Naive thymus-derived CD4-positive, alpha-beta T cell (primary cell): ENCODE data around the gene TSPAN18. TPM values are rescaled to one million over a fixed set of nuclear protein-coding genes. Genes with fewer than 3 reads are reported as not detected.

Source experiments
- ATAC-seq: fragments of 150-1000 bp; cut with Tn5 transposase; 2 replicates; pipeline ENCODE4 v1.10.0; 2021; ENCODE audit warnings: mild to moderate bottlenecking, moderate library complexity
- CTCF ChIA-PET: fragments of 350-600 bp; sonication (Branson Sonifier 250); formaldehyde crosslinking; loops from one replicate; lab custom pipeline; 2021; ENCODE audit warnings: antibody characterized with exemption; lab: Charles Lee
- POLR2A ChIA-PET: fragments of 350-600 bp; sonication (Branson Sonifier 250); formaldehyde crosslinking; loops from one replicate; lab custom pipeline; 2021; ENCODE audit warnings: antibody characterized with exemption, inconsistent platforms; lab: Charles Lee
- DNase-seq, 9 donors: peaks; one replicate each; pipeline versions ENCODE4 v3.0.0 to v3.0.0-alpha.2; 2020 to 2022; ENCODE audit warnings: mixed read lengths in 1 of 9
- H3K27ac ChIP-seq: one replicate; pipeline ENCODE4 v1.7.0; 2013; ENCODE audit warnings: mild to moderate bottlenecking, low read depth, low read length, moderate library complexity
- H3K27me3 ChIP-seq, 2 donors: one replicate each; pipeline ENCODE4 v1.7.0; 2013; ENCODE audit warnings: low read length in 2 of 2, mild to moderate bottlenecking in 2 of 2, moderate library complexity in 2 of 2; ENCODE audit not compliant: control insufficient read depth in 2 of 2, insufficient read depth in 2 of 2
- H3K36me3 ChIP-seq, 3 experiments: 1 replicate in 2 of 3; 2 replicates in 1 of 3; pipeline ENCODE4 v1.7.0; 2013; ENCODE audit warnings: low read length in 3 of 3, mild to moderate bottlenecking in 3 of 3, moderate library complexity in 1 of 3; ENCODE audit not compliant: insufficient read depth in 3 of 3, control insufficient read depth in 2 of 3
- H3K4me1 ChIP-seq, 2 donors: one replicate each; pipeline ENCODE4 v1.7.0; 2013; ENCODE audit warnings: low read length in 2 of 2, mild to moderate bottlenecking in 2 of 2, moderate library complexity in 1 of 2; ENCODE audit not compliant: control insufficient read depth in 2 of 2, insufficient read depth in 2 of 2
- H3K4me3 ChIP-seq: 2 replicates; pipeline ENCODE4 v1.7.0; 2013; ENCODE audit warnings: mild to moderate bottlenecking, low read length
- H3K9me3 ChIP-seq, 3 experiments: 1 replicate in 2 of 3; 2 replicates in 1 of 3; pipeline ENCODE4 v1.7.0; 2013; ENCODE audit warnings: low read length in 3 of 3; ENCODE audit not compliant: control insufficient read depth in 2 of 3
- H3K27ac Mint-ChIP-seq, 9 donors: one replicate each; pipeline ENCODE4 v1.8.0; 2020 to 2022; ENCODE audit warnings: mixed read lengths in 9 of 9, mild to moderate bottlenecking in 8 of 9, moderate library complexity in 5 of 9, inconsistent platforms in 2 of 9
- H3K27me3 Mint-ChIP-seq, 5 donors: one replicate each; pipeline ENCODE4 v1.8.0; 2021 to 2022; ENCODE audit warnings: mixed read lengths in 5 of 5, mild to moderate bottlenecking in 1 of 5
- H3K36me3 Mint-ChIP-seq, 5 donors: one replicate each; pipeline ENCODE4 v1.8.0; 2020 to 2022; ENCODE audit warnings: mixed read lengths in 5 of 5, mild to moderate bottlenecking in 3 of 5, inconsistent platforms in 1 of 5
- H3K4me1 Mint-ChIP-seq, 7 donors: one replicate each; pipeline ENCODE4 v1.8.0; 2020 to 2022; ENCODE audit warnings: mixed read lengths in 7 of 7, mild to moderate bottlenecking in 3 of 7, inconsistent platforms in 1 of 7
- H3K4me3 Mint-ChIP-seq, 10 donors: one replicate each; pipeline ENCODE4 v1.8.0; 2020 to 2022; ENCODE audit warnings: mild to moderate bottlenecking in 10 of 10, mixed read lengths in 10 of 10, moderate library complexity in 6 of 10, inconsistent platforms in 2 of 10
- H3K9me3 Mint-ChIP-seq, 11 donors: one replicate each; pipeline ENCODE4 v1.8.0; 2020 to 2022; ENCODE audit warnings: mixed read lengths in 11 of 11, mild to moderate bottlenecking in 4 of 11, inconsistent platforms in 1 of 11, moderate library complexity in 1 of 11
- intact Hi-C, 2 donors: fragments of 100-400 bp; cut with micrococcal nuclease; formaldehyde crosslinking; loops; one replicate each; pipeline ENCODE4 v1.15.1; 2023
- polyA plus RNA-seq, 2 donors: library from polyadenylated mRNA; unstranded; fragments of 300-500 nt; fragmentation: Illumina TruSeq; gene quantifications; one replicate each; pipeline ENCODE4 v1.2.3, GENCODE V29; 2021
- total RNA-seq, 6 experiments: library from RNA in 5 of 6; stranded (reverse) in 5 of 6; gene quantifications; 1 replicate in 5 of 6; 2 replicates in 1 of 6; pipeline ENCODE4 v1.2.3 and lab custom pipeline; 2021 to 2026

The TSPAN18 gene
- total and polyA plus RNA-seq, 7 experiments from 2014 or later, result 8.8 to 57.0 (median 21.7) TPM

GRCh38 chr11:44934110-44934509 lies 207.3 kb downstream of the TSPAN18 start:
- Mint-ChIP-seq H3K27ac (peak overlapping the region in 2 of 9 donors; percentile 57 to 61), H3K27me3 (no peaks in the 10 kb centered on the region), H3K9me3 (no peaks in the 10 kb centered on the region), H3K4me1 (no peaks in the 10 kb centered on the region), H3K4me3 (no peak overlapping the region), H3K36me3 (peaks cover 0 to 13% (median 0%) of the 10 kb centered on the region in 5 donors)
- no peaks in the 10 kb centered on the region for H3K27me3 ChIP-seq
- DNase-seq, result no peak
- no peak overlapping the region for H3K4me3 ChIP-seq
- intact Hi-C loops, result no loop called here
- ChIA-PET CTCF (interaction anchor here (0.5 to 18.6 kb wide), 3 partner anchors 9 to 397 kb away, joined by 3 to 567 read pairs (median 4); no protein-coding TSS in a partner anchor), POLR2A (no interaction called here)
- H3K36me3 ChIP-seq, result peaks cover 0 to 15% (median 0%) of the 10 kb centered on the region in 3 experiments
- H3K27ac ChIP-seq, result no peak overlapping the region
- peaks cover 0 to 5% of the 10 kb centered on the region in 2 donors for H3K4me1 ChIP-seq
- ATAC-seq, result no peak
- H3K9me3 ChIP-seq, result no peaks in the 10 kb centered on the region

DNA sequence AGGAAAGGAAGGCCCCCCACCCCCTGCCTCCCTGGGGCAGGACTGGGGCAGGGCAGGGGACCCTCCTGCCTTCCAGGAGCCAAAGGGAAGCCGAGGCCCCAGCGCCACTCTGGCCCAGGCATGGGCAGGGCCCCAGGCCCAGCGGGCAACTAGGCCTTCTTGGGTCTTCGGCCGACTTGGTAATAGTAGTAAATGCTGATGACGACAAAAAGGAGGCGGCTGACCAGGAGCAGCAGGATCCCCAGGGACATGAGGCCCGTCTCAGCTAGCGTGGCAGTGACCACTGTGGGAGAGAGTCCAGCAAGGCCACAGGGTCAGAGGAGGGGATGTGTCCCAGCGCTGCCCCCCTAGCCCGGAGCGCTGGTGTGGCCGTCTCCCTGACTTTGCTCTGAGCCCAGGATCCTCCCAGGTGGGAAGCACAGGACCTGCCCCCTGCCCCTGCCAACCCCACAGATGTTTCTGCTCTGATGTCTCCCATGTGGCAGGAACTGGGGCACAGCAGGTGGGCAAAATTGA lies 208.0 kb downstream of the TSPAN18 start:
- Mint-ChIP-seq H3K9me3 (no peaks in the 10 kb centered on the region), H3K27me3 (no peaks in the 10 kb centered on the region), H3K27ac (no peak overlapping the region), H3K4me3 (no peak overlapping the region), H3K36me3 (peaks cover 0 to 10% (median 0%) of the 10 kb centered on the region in 5 donors), H3K4me1 (no peaks in the 10 kb centered on the region)
- intact Hi-C loops, result loop anchor here in 1 of 2 donors (5.0 kb wide), 1 partner anchor 398 kb away; no protein-coding TSS in a partner anchor
- Histone ChIP-seq H3K36me3 (peaks cover 0 to 8% (median 0%) of the 10 kb centered on the region in 3 experiments), H3K27ac (no peak overlapping the region), H3K4me3 (no peak overlapping the region), H3K27me3 (no peaks in the 10 kb centered on the region), H3K9me3 (no peaks in the 10 kb centered on the region), H3K4me1 (peaks cover 0 to 5% of the 10 kb centered on the region in 2 donors)
- no peak for DNase-seq
- ChIA-PET CTCF (interaction anchor here (1.3 to 18.6 kb wide), 4 partner anchors 9 to 312 kb away, joined by 3 to 567 read pairs (median 6); no protein-coding TSS in a partner anchor), POLR2A (no interaction called here)
- ATAC-seq, result no peak

GRCh38 chr11:44936525-44936924 lies 209.8 kb downstream of the TSPAN18 start:
- Histone ChIP-seq H3K27me3 (no peaks in the 10 kb centered on the region), H3K4me3 (no peak overlapping the region), H3K27ac (no peak overlapping the region), H3K36me3 (no peaks in the 10 kb centered on the region), H3K9me3 (no peaks in the 10 kb centered on the region), H3K4me1 (peaks cover 0 to 5% of the 10 kb centered on the region in 2 donors)
- ATAC-seq (peak; percentile 85), DNase-seq (peak; percentile 51 to 86 (median 76))
- H3K27ac Mint-ChIP-seq, result no peak overlapping the region
- ChIA-PET POLR2A (interaction anchor here (1.8 kb wide), 1 partner anchor 167 kb away, joined by 10 read pairs; no protein-coding TSS in a partner anchor), CTCF (interaction anchor here (0.6 to 18.6 kb wide), 21 partner anchors 9 to 399 kb away, joined by 3 to 567 read pairs (median 4); no protein-coding TSS in a partner anchor)
- H3K4me1 Mint-ChIP-seq, result peaks cover 0 to 4% (median 0%) of the 10 kb centered on the region in 7 donors
- intact Hi-C loops, result loop anchor here (1.0 to 5.0 kb wide), 3 partner anchors 167 to 396 kb away; no protein-coding TSS in a partner anchor
- no peaks in the 10 kb centered on the region for H3K36me3 Mint-ChIP-seq
- no peaks in the 10 kb centered on the region for H3K27me3 Mint-ChIP-seq
- no peak overlapping the region for H3K4me3 Mint-ChIP-seq
- H3K9me3 Mint-ChIP-seq, result no peaks in the 10 kb centered on the region

GRCh38 chr11:44936951-44937543 lies 210.3 kb downstream of the TSPAN18 start:
- H3K4me3 ChIP-seq, result no peak overlapping the region
- no peak overlapping the region for H3K27ac Mint-ChIP-seq
- ChIA-PET POLR2A (interaction anchor here (1.8 kb wide), 1 partner anchor 167 kb away, joined by 10 read pairs; no protein-coding TSS in a partner anchor), CTCF (interaction anchor here (0.6 to 18.6 kb wide), 14 partner anchors 8 to 398 kb away, joined by 3 to 567 read pairs (median 4); no protein-coding TSS in a partner anchor)
- no peak for DNase-seq
- no peaks in the 10 kb centered on the region for H3K27me3 ChIP-seq
- peaks cover 0 to 5% of the 10 kb centered on the region in 2 donors for H3K4me1 ChIP-seq
- no peak for ATAC-seq
- no peaks in the 10 kb centered on the region for H3K9me3 ChIP-seq
- no peaks in the 10 kb centered on the region for H3K36me3 Mint-ChIP-seq
- no peak overlapping the region for H3K4me3 Mint-ChIP-seq
- H3K36me3 ChIP-seq, result no peaks in the 10 kb centered on the region
- H3K9me3 Mint-ChIP-seq, result peaks cover 0 to under 1% (median 0%) of the 10 kb centered on the region in 11 donors
- no peaks in the 10 kb centered on the region for H3K27me3 Mint-ChIP-seq
- no peak overlapping the region for H3K27ac ChIP-seq
- intact Hi-C loops, result loop anchor here (1.0 to 5.0 kb wide), 3 partner anchors 166 to 395 kb away; no protein-coding TSS in a partner anchor
- H3K4me1 Mint-ChIP-seq, result peaks cover 0 to 6% (median under 1%) of the 10 kb centered on the region in 7 donors

DNA sequence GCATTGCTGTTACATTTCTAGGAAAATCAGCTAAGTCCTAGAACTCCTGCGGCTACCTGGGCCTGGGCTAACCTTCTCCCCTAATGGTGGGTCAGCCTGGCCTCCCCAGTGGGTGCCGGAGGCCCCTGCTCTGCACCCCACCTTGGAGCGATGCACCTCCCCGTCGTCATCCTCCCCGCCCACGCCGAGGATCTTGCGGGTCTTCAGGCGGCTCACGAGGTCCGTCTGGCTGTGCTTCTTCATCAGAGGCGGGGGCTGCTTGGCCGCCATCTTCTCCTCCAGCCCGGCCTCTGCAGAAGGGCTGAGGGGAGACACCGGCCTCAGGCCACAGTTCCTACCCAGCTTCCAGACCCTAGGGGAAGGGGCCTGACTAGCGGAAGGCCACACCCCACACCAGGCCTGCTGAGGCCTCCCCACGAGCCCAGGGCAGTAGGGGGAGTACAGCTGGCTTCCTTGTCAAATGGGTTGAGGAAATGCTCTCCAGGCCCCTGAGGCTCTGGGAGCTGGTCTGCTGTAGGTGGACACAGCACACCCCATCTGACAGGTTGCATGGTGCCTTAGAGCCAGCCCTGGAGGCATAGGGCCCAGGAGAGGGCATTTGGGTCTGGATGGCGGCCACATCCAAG lies 211.4 kb downstream of the TSPAN18 start:
- POLR2A ChIA-PET, result interaction anchor here (0.6 kb wide), 1 partner anchor 10 kb away, joined by 4 read pairs; no protein-coding TSS in a partner anchor
- intact Hi-C loops, result loop anchor here in 1 of 2 donors (5.0 kb wide), 1 partner anchor 394 kb away; no protein-coding TSS in a partner anchor

More for the DNA sequence above, 211.4 kb downstream of the TSPAN18 start:
- H3K36me3 ChIP-seq, result no peaks in the 10 kb centered on the region
- Mint-ChIP-seq H3K27ac (peak overlapping the region in 1 of 9 donors; percentile 27), H3K27me3 (no peaks in the 10 kb centered on the region), H3K4me1 (peaks cover 0 to 14% (median 4%) of the 10 kb centered on the region in 7 donors), H3K36me3 (no peaks in the 10 kb centered on the region), H3K4me3 (no peak overlapping the region), H3K9me3 (peaks cover 0 to 3% (median 0%) of the 10 kb centered on the region in 11 donors)
- H3K9me3 ChIP-seq, result no peaks in the 10 kb centered on the region
- H3K4me1 ChIP-seq, result peaks cover under 1 to 5% of the 10 kb centered on the region in 2 donors
- ATAC-seq (no peak), DNase-seq (no peak)
- H3K4me3 ChIP-seq, result no peak overlapping the region
- no peaks in the 10 kb centered on the region for H3K27me3 ChIP-seq
- CTCF ChIA-PET, result interaction anchor here (0.9 to 18.6 kb wide), 6 partner anchors 11 to 354 kb away, joined by 3 to 567 read pairs (median 4); no protein-coding TSS in a partner anchor
- H3K27ac ChIP-seq, result no peak overlapping the region
